Trophoblast cell (in vitro differentiated cells and primary cell): Measurements from ENCODE around the gene NDUFAF5.

Source experiments
- DNase-seq, 2 donors: peaks; one replicate each; pipeline ENCODE4 v3.0.0-alpha.2; 2016
- H2AFZ ChIP-seq: 2 replicates; pipeline ENCODE4 v1.6.1; 2013; ENCODE audit warnings: low read length, moderate library complexity, mild to moderate bottlenecking; ENCODE audit not compliant: insufficient read depth, poor library complexity
- H2AK5ac ChIP-seq: 2 replicates; pipeline ENCODE4 v1.6.1; 2013; ENCODE audit warnings: mild to moderate bottlenecking, low read length
- H2BK120ac ChIP-seq: 2 replicates; pipeline ENCODE4 v1.6.1; 2013; ENCODE audit warnings: low read length, mild to moderate bottlenecking, moderate library complexity; ENCODE audit not compliant: insufficient read depth, poor library complexity
- H2BK12ac ChIP-seq: 2 replicates; pipeline ENCODE4 v1.6.1; 2013; ENCODE audit warnings: mild to moderate bottlenecking, low read length, moderate library complexity
- H2BK5ac ChIP-seq: 2 replicates; pipeline ENCODE4 v1.6.1; 2013; ENCODE audit warnings: low read length, low read depth, moderate library complexity, mild to moderate bottlenecking; ENCODE audit not compliant: poor library complexity
- H3K14ac ChIP-seq: 2 replicates; pipeline ENCODE4 v1.6.1; 2013; ENCODE audit warnings: mild to moderate bottlenecking, low read length
- H3K18ac ChIP-seq: 2 replicates; pipeline ENCODE4 v1.6.1; 2013; ENCODE audit warnings: mild to moderate bottlenecking, low read length
- H3K23ac ChIP-seq: 2 replicates; pipeline ENCODE4 v1.6.1; 2013; ENCODE audit warnings: low read length
- H3K27ac ChIP-seq: 2 replicates; pipeline ENCODE4 v1.5.1; 2013; ENCODE audit warnings: low read depth, mild to moderate bottlenecking, inconsistent platforms, low read length, moderate library complexity
- H3K27me3 ChIP-seq: 2 replicates; pipeline ENCODE4 v1.6.1; 2013; ENCODE audit warnings: inconsistent platforms, mild to moderate bottlenecking, low read length, moderate library complexity; ENCODE audit not compliant: insufficient read depth
- H3K36me3 ChIP-seq, 2 experiments: 1 replicate in 1 of 2; 2 replicates in 1 of 2; pipeline ENCODE4 v1.6.1; 2013; ENCODE audit warnings: low read length in 2 of 2, mild to moderate bottlenecking in 2 of 2, moderate library complexity in 1 of 2; ENCODE audit not compliant: insufficient read depth in 2 of 2, control insufficient read depth in 1 of 2
- H3K4ac ChIP-seq: 2 replicates; pipeline ENCODE4 v1.6.1; 2013; ENCODE audit warnings: low read depth, mild to moderate bottlenecking, low read length, moderate library complexity
- H3K4me1 ChIP-seq, 2 experiments: 1 replicate in 1 of 2; 2 replicates in 1 of 2; pipeline ENCODE4 v1.6.1; 2013; ENCODE audit warnings: low read length in 2 of 2, mild to moderate bottlenecking in 2 of 2, moderate library complexity in 1 of 2; ENCODE audit not compliant: insufficient read depth in 2 of 2, control insufficient read depth in 1 of 2
- H3K4me2 ChIP-seq: 2 replicates; pipeline ENCODE4 v1.6.1; 2013; ENCODE audit warnings: inconsistent platforms, mild to moderate bottlenecking, low read length, moderate library complexity
- H3K4me3 ChIP-seq: 2 replicates; pipeline ENCODE4 v1.5.1; 2013; ENCODE audit warnings: mild to moderate bottlenecking, low read depth, low read length, inconsistent platforms
- H3K79me1 ChIP-seq: one replicate; pipeline ENCODE4 v1.6.1; 2013; ENCODE audit warnings: low read length
- H3K79me2 ChIP-seq: 2 replicates; pipeline ENCODE4 v1.6.1; 2013; ENCODE audit warnings: low read length, mild to moderate bottlenecking; ENCODE audit not compliant: control insufficient read depth, insufficient read depth, poor library complexity
- H3K9ac ChIP-seq: 2 replicates; pipeline ENCODE4 v1.6.1; 2013; ENCODE audit warnings: mild to moderate bottlenecking, low read length
- H3K9me3 ChIP-seq: 2 replicates; pipeline ENCODE4 v1.6.1; 2013; ENCODE audit warnings: low read depth, mild to moderate bottlenecking, control low read depth, inconsistent platforms, low read length; ENCODE audit not compliant: insufficient read depth
- H4K12ac ChIP-seq: 2 replicates; pipeline ENCODE4 v1.6.1; 2013; ENCODE audit warnings: low read depth, mild to moderate bottlenecking, low read length, moderate library complexity
- H4K8ac ChIP-seq: 2 replicates; pipeline ENCODE4 v1.6.1; 2013; ENCODE audit warnings: low read depth, mild to moderate bottlenecking, low read length, moderate library complexity
- H4K91ac ChIP-seq: one replicate; pipeline ENCODE4 v1.6.1; 2013; ENCODE audit warnings: low read depth, mild to moderate bottlenecking, low read length, moderate library complexity
- WGBS: extraction: QIAGEN DNeasy Blood & Tissue Kit; methylation state at CpG from one replicate; pipeline ENCODE4 v1.1.7; 2013; ENCODE audit warnings: missing lambda C conversion rate; ENCODE audit not compliant: insufficient read length, insufficient coverage; ENCODE audit errors: extremely low coverage; 5-methylcytosine and 5-hydroxymethylcytosine counted together

The NDUFAF5 gene

GRCh38 chr20:13863244-13863643 lies 78.4 kb downstream of the NDUFAF5 start:
- H4K8ac ChIP-seq, result no peak overlapping the region
- no peak overlapping the region for H2BK120ac ChIP-seq
- no peak overlapping the region for H2AK5ac ChIP-seq
- no peak overlapping the region for H3K14ac ChIP-seq
- H2BK5ac ChIP-seq, result no peak overlapping the region
- no peak overlapping the region for H3K9ac ChIP-seq
- no peaks in the 10 kb centered on the region for H3K9me3 ChIP-seq
- no peaks in the 10 kb centered on the region for H3K79me2 ChIP-seq
- no peaks in the 10 kb centered on the region for H3K79me1 ChIP-seq
- H3K23ac ChIP-seq, result no peak overlapping the region
- no peak overlapping the region for H3K4me3 ChIP-seq
- H2AFZ ChIP-seq, result no peak overlapping the region
- no peak overlapping the region for H3K18ac ChIP-seq
- H3K27me3 ChIP-seq, result no peaks in the 10 kb centered on the region
- WGBS, result no CpG with 5 or more reads among the region's 1 CpG
- H2BK12ac ChIP-seq, result no peak overlapping the region
- no peak overlapping the region for H4K91ac ChIP-seq
- H3K27ac ChIP-seq, result no peak overlapping the region
- H4K12ac ChIP-seq, result no peak overlapping the region
- H3K4me2 ChIP-seq, result no peak overlapping the region
- H3K36me3 ChIP-seq, result no peaks in the 10 kb centered on the region
- H3K4ac ChIP-seq, result no peak overlapping the region
- no peaks in the 10 kb centered on the region for H3K4me1 ChIP-seq
- DNase-seq, result no peak

- Histone ChIP-seq H3K36me3 (no peaks in the 10 kb centered on the region), H3K4me1 (no peaks in the 10 kb centered on the region), H4K12ac (no peak overlapping the region), H4K91ac (no peak overlapping the region), H3K27me3 (no peaks in the 10 kb centered on the region), H2AK5ac (no peak overlapping the region), H2BK120ac (no peak overlapping the region), H3K4me2 (no peak overlapping the region), H3K79me1 (no peaks in the 10 kb centered on the region), H3K4me3 (no peak overlapping the region), H2BK5ac (no peak overlapping the region), H3K4ac (no peak overlapping the region), H3K14ac (no peak overlapping the region), H3K9me3 (no peaks in the 10 kb centered on the region), H2AFZ (no peak overlapping the region), H4K8ac (no peak overlapping the region), H3K27ac (no peak overlapping the region), H3K23ac (no peak overlapping the region), H3K18ac (no peak overlapping the region), H2BK12ac (no peak overlapping the region), H3K79me2 (no peaks in the 10 kb centered on the region), H3K9ac (no peak overlapping the region)
- DNase-seq, result peak; percentile 42 to 82
- WGBS, result no CpG with 5 or more reads among the region's 2 CpGs
Observed at GRCh38 chr20:13865156-13865555, 80.3 kb downstream of the NDUFAF5 start.

- Histone ChIP-seq H3K4me2 (no peak overlapping the region), H2BK120ac (no peak overlapping the region), H3K4me3 (no peak overlapping the region), H3K79me2 (no peaks in the 10 kb centered on the region), H3K36me3 (no peaks in the 10 kb centered on the region), H3K27me3 (no peaks in the 10 kb centered on the region), H2BK12ac (no peak overlapping the region), H4K12ac (no peak overlapping the region), H3K18ac (no peak overlapping the region), H3K4ac (no peak overlapping the region), H3K14ac (no peak overlapping the region), H2AFZ (no peak overlapping the region), H2AK5ac (no peak overlapping the region), H3K23ac (no peak overlapping the region), H3K9me3 (no peaks in the 10 kb centered on the region), H4K8ac (no peak overlapping the region), H3K27ac (no peak overlapping the region), H2BK5ac (no peak overlapping the region), H3K9ac (no peak overlapping the region), H4K91ac (no peak overlapping the region), H3K79me1 (no peaks in the 10 kb centered on the region), H3K4me1 (no peaks in the 10 kb centered on the region)
- no CpG with 5 or more reads among the region's 5 CpGs for WGBS
- DNase-seq, result peak; percentile 27 to 61
Observed at GRCh38 chr20:13865791-13866351, 81.0 kb downstream of the NDUFAF5 start.

- no peak overlapping the region for H2BK12ac ChIP-seq
- H3K79me1 ChIP-seq, result no peaks in the 10 kb centered on the region
- H3K9me3 ChIP-seq, result no peaks in the 10 kb centered on the region
- no peaks in the 10 kb centered on the region for H3K36me3 ChIP-seq
- no peaks in the 10 kb centered on the region for H3K79me2 ChIP-seq
- H3K18ac ChIP-seq, result no peak overlapping the region
- H3K4me3 ChIP-seq, result no peak overlapping the region
- no peak overlapping the region for H2AK5ac ChIP-seq
- H4K12ac ChIP-seq, result no peak overlapping the region
- no peak overlapping the region for H3K4ac ChIP-seq
- no peak overlapping the region for H3K14ac ChIP-seq
- no peak overlapping the region for H4K91ac ChIP-seq
- no peaks in the 10 kb centered on the region for H3K27me3 ChIP-seq
- WGBS, result no CpG with 5 or more reads among the region's 4 CpGs
- peak in 1 of 2 donors; percentile 36 for DNase-seq
- H4K8ac ChIP-seq, result no peak overlapping the region
- H2AFZ ChIP-seq, result no peak overlapping the region
- H3K4me1 ChIP-seq, result no peaks in the 10 kb centered on the region
- no peak overlapping the region for H2BK5ac ChIP-seq
- no peak overlapping the region for H2BK120ac ChIP-seq
- no peak overlapping the region for H3K27ac ChIP-seq
- no peak overlapping the region for H3K4me2 ChIP-seq
- H3K23ac ChIP-seq, result no peak overlapping the region
- H3K9ac ChIP-seq, result no peak overlapping the region
Observed at GRCh38 chr20:13868331-13868730, 83.5 kb downstream of the NDUFAF5 start.
